Epithelial cell of esophagus (primary cell): ENCODE results near the gene SUPT3H.
A peak's percentile ranks its signal among the peaks of the same experiment; 100 is the strongest.

Experiments used
- DNase-seq: peaks from one replicate; pipeline ENCODE4 v3.0.0; 2010; ENCODE audit warnings: low read depth
- H3K4me3 ChIP-seq: 2 replicates; pipeline ENCODE4 v1.5.1; 2011; ENCODE audit warnings: mild to moderate bottlenecking, low read length, control low read depth
- TF ChIP-seq, protein P1 (sequence below): IDR thresholded peaks from 2 replicates; pipeline ENCODE4 v1.5.1; 2011; ENCODE audit warnings: low read depth, mild to moderate bottlenecking, low read length, control low read depth, inconsistent platforms; ENCODE audit not compliant: insufficient read depth; ENCODE audit errors: missing control alignments

Gene SUPT3H

DNA sequence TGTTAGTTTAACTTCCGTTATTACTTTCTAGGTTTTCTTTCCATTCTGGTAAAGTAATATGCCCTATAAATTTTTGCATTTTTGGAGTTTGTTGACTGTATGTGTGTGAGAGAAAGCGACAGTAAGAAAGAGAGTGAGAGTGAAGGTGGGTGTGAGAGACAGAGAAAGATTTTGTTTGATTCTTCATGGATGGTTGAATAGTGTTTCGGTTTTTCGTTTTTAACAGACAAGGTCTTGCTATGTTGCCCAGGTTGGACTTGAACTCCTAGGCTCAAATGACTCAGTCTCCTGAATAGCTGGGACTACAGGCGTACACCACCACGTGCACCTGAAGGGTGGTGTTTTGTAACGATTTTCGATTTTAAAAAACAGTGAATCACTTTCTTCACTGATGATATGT is 378.7 kb downstream of the SUPT3H start:
- no peak for DNase-seq
- TF ChIP-seq, protein P1, sequence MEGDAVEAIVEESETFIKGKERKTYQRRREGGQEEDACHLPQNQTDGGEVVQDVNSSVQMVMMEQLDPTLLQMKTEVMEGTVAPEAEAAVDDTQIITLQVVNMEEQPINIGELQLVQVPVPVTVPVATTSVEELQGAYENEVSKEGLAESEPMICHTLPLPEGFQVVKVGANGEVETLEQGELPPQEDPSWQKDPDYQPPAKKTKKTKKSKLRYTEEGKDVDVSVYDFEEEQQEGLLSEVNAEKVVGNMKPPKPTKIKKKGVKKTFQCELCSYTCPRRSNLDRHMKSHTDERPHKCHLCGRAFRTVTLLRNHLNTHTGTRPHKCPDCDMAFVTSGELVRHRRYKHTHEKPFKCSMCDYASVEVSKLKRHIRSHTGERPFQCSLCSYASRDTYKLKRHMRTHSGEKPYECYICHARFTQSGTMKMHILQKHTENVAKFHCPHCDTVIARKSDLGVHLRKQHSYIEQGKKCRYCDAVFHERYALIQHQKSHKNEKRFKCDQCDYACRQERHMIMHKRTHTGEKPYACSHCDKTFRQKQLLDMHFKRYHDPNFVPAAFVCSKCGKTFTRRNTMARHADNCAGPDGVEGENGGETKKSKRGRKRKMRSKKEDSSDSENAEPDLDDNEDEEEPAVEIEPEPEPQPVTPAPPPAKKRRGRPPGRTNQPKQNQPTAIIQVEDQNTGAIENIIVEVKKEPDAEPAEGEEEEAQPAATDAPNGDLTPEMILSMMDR, result no peak
- no peak overlapping the region for H3K4me3 ChIP-seq

DNA sequence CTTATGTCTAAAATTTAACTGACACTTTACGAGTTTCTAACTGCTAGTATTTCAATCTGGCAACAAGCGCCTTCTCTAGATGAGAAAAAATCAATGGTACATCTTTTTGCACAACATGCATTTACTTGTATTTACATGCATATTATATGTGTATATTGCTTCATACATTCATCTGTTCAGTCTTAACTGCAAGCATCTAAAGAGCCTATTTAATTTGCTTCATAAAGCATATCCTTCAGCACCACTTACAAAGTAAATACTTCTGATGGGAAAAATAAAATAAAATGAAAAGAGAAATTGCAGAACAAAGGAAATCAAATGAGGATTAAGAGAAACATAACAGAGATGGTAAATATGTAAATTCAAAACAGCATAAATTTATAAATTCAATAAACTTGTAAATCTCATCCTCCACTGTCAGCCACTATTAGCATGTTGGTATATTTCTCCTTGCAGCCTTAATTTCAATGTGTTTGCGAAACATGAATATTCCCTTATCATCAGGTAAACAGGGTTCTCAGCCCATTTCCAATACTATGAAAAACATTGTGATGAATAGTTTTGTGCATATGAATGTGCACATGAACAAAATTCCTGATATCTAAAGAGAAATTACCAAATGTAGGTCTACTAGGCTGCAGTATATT is 382.1 kb downstream of the SUPT3H start:
- TF ChIP-seq, protein P1, result no peak
- H3K4me3 ChIP-seq, result no peak overlapping the region
- DNase-seq, result no peak

DNA sequence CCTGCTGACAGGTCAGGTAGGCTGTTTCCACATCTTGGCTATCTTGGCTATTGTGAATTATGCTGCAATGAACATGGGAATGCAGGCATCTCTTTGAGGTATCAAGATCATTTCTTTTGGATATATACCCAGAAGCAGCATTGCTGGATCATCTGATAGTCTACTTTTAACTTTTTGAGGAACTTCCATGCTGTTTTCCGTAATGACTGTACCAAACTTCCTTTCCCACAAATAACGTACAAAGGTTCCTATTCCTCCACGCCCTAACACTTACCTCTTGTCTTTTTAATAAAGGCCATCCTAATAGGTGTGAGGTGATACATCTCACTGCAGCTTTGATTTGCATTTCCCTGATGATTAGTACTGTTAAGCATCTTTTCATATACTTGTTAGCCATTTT is 388.3 kb downstream of the SUPT3H start:
- DNase-seq, result peak; percentile 14
- H3K4me3 ChIP-seq, result no peak overlapping the region
- TF ChIP-seq, protein P1, result no peak

DNA sequence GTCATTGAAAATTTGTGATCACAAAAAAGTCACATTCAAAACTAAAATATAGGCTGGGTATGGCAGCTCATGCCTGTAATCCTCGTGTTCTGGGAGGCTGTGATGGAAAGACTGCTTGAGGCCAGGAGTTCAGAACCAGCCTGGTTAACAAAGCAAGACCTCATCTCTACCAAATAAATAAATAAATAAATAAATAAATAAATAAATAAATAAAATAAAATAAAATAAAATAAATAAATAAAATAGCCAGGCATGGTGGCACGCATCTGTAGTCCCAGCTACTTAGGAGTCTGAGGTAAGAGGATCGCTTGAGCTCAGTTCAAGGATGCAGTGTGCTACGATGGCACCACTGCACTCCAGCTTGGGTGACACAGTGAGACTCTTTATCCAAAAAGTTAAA is 392.7 kb downstream of the SUPT3H start:
- TF ChIP-seq, protein P1, result no peak
- no peak overlapping the region for H3K4me3 ChIP-seq
- no peak for DNase-seq

DNA sequence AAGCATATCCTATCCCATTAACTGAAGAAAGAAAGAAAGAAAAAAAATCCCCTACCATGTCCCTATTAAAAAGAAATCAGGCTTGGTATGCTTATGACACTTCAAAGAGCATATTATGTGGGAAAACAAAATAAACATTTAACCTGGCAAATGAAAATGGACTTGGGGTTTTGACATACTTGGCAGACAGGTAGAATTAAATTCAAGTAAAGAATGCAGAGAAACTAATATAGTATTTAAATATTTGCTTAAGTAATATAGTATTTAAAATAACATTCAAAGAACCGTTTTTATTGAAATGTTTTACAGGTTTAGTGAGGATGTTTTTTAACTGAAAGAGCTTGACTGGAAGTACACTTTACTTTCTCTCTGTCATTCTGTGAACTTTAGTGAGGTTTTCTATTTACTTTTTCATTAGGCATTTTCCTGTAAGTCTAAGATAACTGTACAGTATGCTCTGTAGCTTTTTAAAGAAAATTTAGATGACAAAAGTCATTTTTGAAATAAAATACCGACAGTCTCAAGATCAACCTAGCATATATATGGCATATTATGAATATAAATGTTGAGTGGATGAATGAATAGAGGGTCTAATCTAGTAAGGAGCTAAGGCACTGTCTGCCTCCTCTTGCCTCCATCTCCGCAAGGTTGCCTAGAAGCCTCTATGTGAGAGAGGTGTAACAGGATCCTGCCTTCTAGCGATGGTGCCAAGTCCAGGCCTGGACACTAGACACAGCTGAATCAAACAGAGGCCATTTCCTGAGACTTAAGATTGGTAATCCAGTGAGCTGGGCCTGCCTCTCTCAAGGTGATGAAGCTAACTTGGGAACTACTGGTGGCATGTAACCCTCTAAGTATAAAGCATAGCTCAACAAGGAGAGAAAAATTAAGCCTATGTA is 394.0 kb downstream of the SUPT3H start:
- no peak for DNase-seq
- TF ChIP-seq, protein P1, result no peak
- no peak overlapping the region for H3K4me3 ChIP-seq

DNA sequence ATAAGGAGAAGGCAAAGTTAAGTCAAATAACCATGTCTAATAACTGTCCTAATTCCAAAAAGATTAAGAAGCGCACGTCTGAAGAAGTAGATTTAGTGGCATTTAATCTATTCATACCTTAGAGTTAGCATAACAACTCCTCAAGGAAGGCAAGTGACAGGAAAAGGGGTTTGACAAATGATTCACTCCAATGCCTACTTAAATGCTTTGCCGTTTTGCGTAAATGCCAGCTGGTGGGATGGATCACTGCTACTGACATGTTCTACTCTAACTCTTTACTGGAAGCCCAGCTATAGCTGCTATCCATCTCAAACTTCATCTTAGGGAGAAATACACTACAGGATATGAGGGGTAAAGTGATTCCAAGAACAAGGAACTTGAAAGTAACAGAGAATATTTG is 396.9 kb downstream of the SUPT3H start:
- TF ChIP-seq, protein P1, result no peak
- H3K4me3 ChIP-seq, result no peak overlapping the region
- no peak for DNase-seq
